Activated CD4-positive, alpha-beta memory T cell treated with anti-CD3 and anti-CD28 coated beads, Interleukin-2, amount 10 ng/mL, durations not matched to agents 7 days and 5 days (primary cell): Measurements from ENCODE around the gene NFAT5. TPM values are rescaled to one million over a fixed set of nuclear protein-coding genes. Genes with fewer than 3 reads are reported as not detected.
"Not testable (repeated sequence)": the region's sequence is repeated elsewhere in the genome, so short reads cannot be mapped to it uniquely, and the experiment has no call there.

Source experiments
- CTCF ChIA-PET: fragments of 350-600 bp; sonication (Branson Sonifier 250); formaldehyde crosslinking; loops from one replicate; lab custom pipeline; 2021; ENCODE audit warnings: antibody characterized with exemption, inconsistent platforms; lab: Charles Lee
- POLR2A ChIA-PET: fragments of 350-600 bp; sonication (Branson Sonifier 250); formaldehyde crosslinking; loops from one replicate; lab custom pipeline; 2021; ENCODE audit warnings: antibody characterized with exemption; lab: Charles Lee
- DNase-seq: peaks from one replicate; pipeline ENCODE4 v3.0.0-alpha.2; 2020
- H3K27ac Mint-ChIP-seq: one replicate; pipeline ENCODE4 v1.8.0; 2021; ENCODE audit warnings: mild to moderate bottlenecking, mixed read lengths
- H3K27me3 Mint-ChIP-seq: one replicate; pipeline ENCODE4 v1.8.0; 2021; ENCODE audit warnings: mixed read lengths
- H3K36me3 Mint-ChIP-seq: one replicate; pipeline ENCODE4 v1.8.0; 2021; ENCODE audit warnings: low read depth, mixed read lengths
- H3K4me1 Mint-ChIP-seq: one replicate; pipeline ENCODE4 v1.8.0; 2021; ENCODE audit warnings: mixed read lengths
- H3K4me3 Mint-ChIP-seq: one replicate; pipeline ENCODE4 v1.8.0; 2021; ENCODE audit warnings: mild to moderate bottlenecking, mixed read lengths
- H3K9me3 Mint-ChIP-seq: one replicate; pipeline ENCODE4 v1.8.0; 2021; ENCODE audit warnings: mixed read lengths
- total RNA-seq, 2 experiments: library from RNA; stranded (reverse); gene quantifications; one replicate each; pipeline ENCODE4 v1.2.3, GENCODE V29; 2021

Gene NFAT5
- total RNA-seq, 2 experiments from 2014 or later, result 19.7 to 21.3 TPM

- Mint-ChIP-seq H3K9me3 (no peaks in the 10 kb centered on the region), H3K27ac (no peak overlapping the region), H3K4me3 (no peak overlapping the region), H3K4me1 (peaks cover 28% of the 10 kb centered on the region), H3K27me3 (no peaks in the 10 kb centered on the region), H3K36me3 (peaks cover 9% of the 10 kb centered on the region)
- ChIA-PET CTCF (interaction anchor here (2.3 kb wide), 1 partner anchor 167 kb away, joined by 8 read pairs; no protein-coding TSS in a partner anchor), POLR2A (no interaction called here)
- DNase-seq, result no peak
These were observed 3.0 kb upstream of the NFAT5 start for GRCh38 chr16:69562813-69563212.

GRCh38 chr16:69563605-69564580 lies 1.9 kb upstream of the NFAT5 start:
- peaks cover 9% of the 10 kb centered on the region for H3K36me3 Mint-ChIP-seq
- CTCF ChIA-PET, result interaction anchor here (0.7 to 2.3 kb wide), 5 partner anchors 13 to 190 kb away, joined by 3 to 9 read pairs (median 3); partner anchors contain the start of genes CYB5B and NOB1
- H3K9me3 Mint-ChIP-seq, result no peaks in the 10 kb centered on the region
- no peaks in the 10 kb centered on the region for H3K27me3 Mint-ChIP-seq
- H3K27ac Mint-ChIP-seq, result peak overlapping the region; percentile 94
- peak; percentile 58 for DNase-seq
- peaks cover 36% of the 10 kb centered on the region for H3K4me1 Mint-ChIP-seq
- POLR2A ChIA-PET, result interaction anchor here (0.7 to 2.4 kb wide), 24 partner anchors 11 to 736 kb away, joined by 3 to 16 read pairs (median 4); partner anchors contain the start of genes COG8, CYB5B, DDX19B and NIP7
- peak overlapping the region; percentile 83 for H3K4me3 Mint-ChIP-seq

- no peak for DNase-seq
- Mint-ChIP-seq H3K27ac (peak overlapping the region; percentile 94), H3K4me1 (peaks cover 45% of the 10 kb centered on the region), H3K9me3 (no peaks in the 10 kb centered on the region), H3K27me3 (no peaks in the 10 kb centered on the region), H3K36me3 (peaks cover 13% of the 10 kb centered on the region), H3K4me3 (peak overlapping the region; percentile 83)
- CTCF ChIA-PET, result interaction anchor here (0.7 to 2.3 kb wide), 4 partner anchors 12 to 189 kb away, joined by 3 to 9 read pairs (median 6); partner anchors contain the start of gene NOB1
- POLR2A ChIA-PET, result interaction anchor here (0.5 to 2.4 kb wide), 22 partner anchors 12 to 735 kb away, joined by 3 to 16 read pairs (median 4); partner anchors contain the start of genes COG8, CYB5B, DDX19B and NIP7
These were observed 708 bp upstream of the NFAT5 start for GRCh38 chr16:69564845-69565670.

- peaks cover 15% of the 10 kb centered on the region for H3K36me3 Mint-ChIP-seq
- H3K4me3 Mint-ChIP-seq, result peak overlapping the region; percentile 97
- POLR2A ChIA-PET, result interaction anchor here (0.7 to 0.9 kb wide), 2 partner anchors 10 to 12 kb away, joined by 3 read pairs; no protein-coding TSS in a partner anchor
- H3K27me3 Mint-ChIP-seq, result no peaks in the 10 kb centered on the region
- peaks cover 50% of the 10 kb centered on the region for H3K4me1 Mint-ChIP-seq
- H3K9me3 Mint-ChIP-seq, result no peaks in the 10 kb centered on the region
- no peak for DNase-seq
- CTCF ChIA-PET, result interaction anchor here (0.5 kb wide), 1 partner anchor 141 kb away, joined by 3 read pairs; no protein-coding TSS in a partner anchor
- peak overlapping the region; percentile 94 for H3K27ac Mint-ChIP-seq
These were observed 644 bp downstream of the NFAT5 start for GRCh38 chr16:69566240-69566980.

GRCh38 chr16:69566981-69567680 lies 1.4 kb downstream of the NFAT5 start:
- Mint-ChIP-seq H3K4me3 (peak overlapping the region; percentile 97), H3K4me1 (peaks cover 48% of the 10 kb centered on the region), H3K36me3 (peaks cover 15% of the 10 kb centered on the region), H3K27ac (peak overlapping the region; percentile 90), H3K9me3 (no peaks in the 10 kb centered on the region), H3K27me3 (no peaks in the 10 kb centered on the region)
- ChIA-PET POLR2A (interaction anchor here (0.7 to 1.4 kb wide), 3 partner anchors 8 to 22 kb away, joined by 3 to 6 read pairs (median 4); no protein-coding TSS in a partner anchor), CTCF (no interaction called here)
- DNase-seq, result no peak

DNA sequence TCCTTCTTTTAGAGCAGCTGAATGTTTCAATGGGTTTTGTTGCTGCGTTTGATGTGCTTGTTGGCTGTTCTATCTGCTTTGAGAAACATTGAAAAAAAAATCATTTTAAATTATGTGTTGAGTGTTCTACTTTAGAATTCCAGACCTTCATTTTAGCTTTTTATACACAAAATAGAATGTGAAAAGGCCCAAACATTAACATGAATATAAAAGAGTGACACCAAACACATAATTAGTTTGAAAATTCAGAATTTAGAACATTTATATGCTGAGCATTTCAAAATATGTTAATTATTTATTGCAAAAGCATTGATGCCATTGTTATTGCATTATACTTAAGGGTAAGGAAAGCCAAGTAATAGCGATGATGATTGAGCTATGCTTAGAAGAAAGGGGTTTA lies 2.9 kb downstream of the NFAT5 start:
- peaks cover 18% of the 10 kb centered on the region for H3K36me3 Mint-ChIP-seq
- H3K4me1 Mint-ChIP-seq, result peaks cover 39% of the 10 kb centered on the region
- CTCF ChIA-PET, result interaction anchor here (0.6 to 1.0 kb wide), 3 partner anchors 19 to 172 kb away, joined by 3 to 5 read pairs (median 3); no protein-coding TSS in a partner anchor
- H3K27ac Mint-ChIP-seq, result peak overlapping the region; percentile 35
- H3K9me3 Mint-ChIP-seq, result no peaks in the 10 kb centered on the region
- H3K4me3 Mint-ChIP-seq, result no peak overlapping the region
- H3K27me3 Mint-ChIP-seq, result no peaks in the 10 kb centered on the region
- POLR2A ChIA-PET, result interaction anchor here (0.6 to 2.4 kb wide), 4 partner anchors 10 to 144 kb away, joined by 3 to 7 read pairs (median 4); partner anchors contain the start of gene CYB5B
- DNase-seq, result no peak

- H3K4me1 Mint-ChIP-seq, H3K27ac Mint-ChIP-seq, H3K9me3 Mint-ChIP-seq, H3K4me3 Mint-ChIP-seq, H3K27me3 Mint-ChIP-seq, DNase-seq, H3K36me3 Mint-ChIP-seq: not testable (repeated sequence)
- ChIA-PET POLR2A (interaction anchor here (0.7 to 1.3 kb wide), 2 partner anchors 12 to 194 kb away, joined by 3 read pairs; no protein-coding TSS in a partner anchor), CTCF (interaction anchor here (0.7 kb wide), 2 partner anchors 9 to 180 kb away, joined by 3 read pairs; no protein-coding TSS in a partner anchor)
These were observed 13.0 kb downstream of the NFAT5 start for GRCh38 chr16:69578771-69579170.

DNA sequence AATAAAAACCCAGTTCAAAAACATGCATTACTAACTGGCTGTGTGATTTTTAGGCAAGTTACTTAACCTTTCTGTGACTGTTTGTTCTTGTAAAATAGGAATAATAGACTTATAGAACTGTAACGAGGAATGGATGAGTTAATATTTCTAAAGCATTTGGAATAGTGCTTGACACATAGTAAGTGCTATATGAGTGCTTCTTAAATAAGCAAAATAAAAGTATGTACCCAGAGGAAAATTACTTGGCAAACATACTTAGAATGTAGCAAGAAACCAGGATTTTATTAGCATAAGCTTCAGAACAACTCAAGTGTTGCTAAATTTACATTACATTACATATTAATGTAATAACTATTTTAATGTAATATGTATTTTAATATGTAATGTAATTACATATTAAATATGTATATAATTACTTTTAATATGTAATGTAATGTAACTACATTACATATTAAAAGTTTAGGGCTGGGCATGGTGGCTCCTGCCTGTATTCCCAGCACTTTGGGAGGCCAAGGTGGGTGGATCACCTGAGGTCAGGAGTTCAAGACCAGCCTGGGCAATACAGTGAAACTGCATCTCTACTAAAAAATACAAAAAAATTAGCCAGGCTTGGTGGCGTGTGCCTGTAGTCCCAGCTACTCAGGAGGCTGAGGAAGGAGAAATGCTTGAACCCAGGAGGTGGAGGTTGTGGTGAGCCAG lies 14.2 kb downstream of the NFAT5 start:
- no peak overlapping the region for H3K4me3 Mint-ChIP-seq
- H3K27me3 Mint-ChIP-seq, result no peaks in the 10 kb centered on the region
- no peak for DNase-seq
- POLR2A ChIA-PET, result no interaction called here
- peaks cover 4% of the 10 kb centered on the region for H3K36me3 Mint-ChIP-seq
- CTCF ChIA-PET, result no interaction called here
- no peak overlapping the region for H3K27ac Mint-ChIP-seq
- no peaks in the 10 kb centered on the region for H3K9me3 Mint-ChIP-seq
- H3K4me1 Mint-ChIP-seq, result peaks cover 3% of the 10 kb centered on the region

DNA sequence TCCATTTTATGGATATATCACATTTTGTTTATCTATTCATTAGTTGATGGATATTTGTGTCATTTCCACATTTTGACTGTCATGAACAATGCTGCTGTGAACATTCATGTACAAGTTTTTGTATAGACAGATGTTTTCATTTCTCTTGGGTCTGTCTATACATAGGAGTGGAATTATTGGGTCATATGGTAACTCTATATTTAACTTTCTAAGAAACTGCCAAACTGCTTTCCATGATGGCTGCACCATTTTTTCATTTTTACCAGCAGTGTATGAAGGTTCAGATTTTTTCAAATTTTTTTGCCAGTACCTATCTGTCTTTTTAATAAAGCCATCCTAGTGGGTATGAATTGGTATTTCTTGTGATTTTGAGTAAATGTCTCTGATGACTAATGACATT lies 15.5 kb downstream of the NFAT5 start:
- Mint-ChIP-seq H3K27ac (no peak overlapping the region), H3K4me3 (no peak overlapping the region), H3K4me1 (peaks cover 5% of the 10 kb centered on the region), H3K9me3 (no peaks in the 10 kb centered on the region), H3K27me3 (no peaks in the 10 kb centered on the region), H3K36me3 (peaks cover 7% of the 10 kb centered on the region)
- ChIA-PET POLR2A (no interaction called here), CTCF (no interaction called here)
- DNase-seq, result no peak

DNA sequence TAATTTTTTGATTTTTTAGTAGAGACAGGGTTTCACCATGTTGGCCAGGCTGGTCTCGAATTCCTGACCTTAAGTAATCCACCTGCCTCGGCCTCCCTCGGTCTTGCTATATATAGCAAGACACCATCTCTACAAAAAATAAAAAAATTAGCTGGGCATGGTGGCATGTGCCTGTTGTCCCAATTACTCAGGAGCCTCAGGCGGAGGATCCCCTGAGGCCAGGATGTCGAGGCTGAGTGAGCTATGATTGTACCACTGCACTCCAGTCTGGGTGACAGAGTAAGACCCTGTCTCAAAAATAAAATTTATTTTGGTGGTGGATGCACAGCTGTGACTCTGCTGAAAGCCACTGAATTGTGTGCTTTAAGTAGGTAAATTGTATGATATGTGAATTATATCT lies 18.7 kb downstream of the NFAT5 start:
- H3K36me3 Mint-ChIP-seq, DNase-seq, CTCF ChIA-PET, H3K4me3 Mint-ChIP-seq, H3K27me3 Mint-ChIP-seq, H3K4me1 Mint-ChIP-seq, H3K27ac Mint-ChIP-seq, POLR2A ChIA-PET, H3K9me3 Mint-ChIP-seq: not testable (repeated sequence)
